ENCODE data around the gene PRR16.

PRR16 gene

GRCh38 chr5:120504057-120504456 is 40.0 kb downstream of the PRR16 start:
- no peak overlapping the region for H3K27ac ChIP-seq (replicated peaks)
- TF ChIP-seq REST (IDR thresholded peaks at IDR 0.05; ENCODE audit: insufficient replicate concordance, low read depth) (no peak), POLR2AphosphoS5 (IDR thresholded peaks at IDR 0.05; ENCODE audit: low read depth) (no peak), SPI1 (IDR thresholded peaks at IDR 0.05; ENCODE audit: borderline replicate concordance, low read depth) (no peak), CTCF (IDR thresholded peaks at IDR 0.05; ENCODE audit: insufficient read depth, low read length) (no peak), GABPA (IDR thresholded peaks at IDR 0.05; ENCODE audit: low read depth) (no peak)
- no peaks in the 10 kb centered on the region for H3K27me3 ChIP-seq (ENCODE audit: insufficient read depth, poor library complexity, severe bottlenecking)
- no peak overlapping the region for H3K4me3 ChIP-seq (replicated peaks; ENCODE audit: insufficient read depth, low read length)
- DNase-seq (ENCODE audit: low read depth in 1 of 2, low spot score in 1 of 2) = no peak

- TF ChIP-seq REST (IDR thresholded peaks at IDR 0.05; ENCODE audit: insufficient replicate concordance, low read depth) (no peak), POLR2AphosphoS5 (IDR thresholded peaks at IDR 0.05; ENCODE audit: low read depth) (no peak), SPI1 (IDR thresholded peaks at IDR 0.05; ENCODE audit: borderline replicate concordance, low read depth) (no peak), GABPA (IDR thresholded peaks at IDR 0.05; ENCODE audit: low read depth) (no peak), CTCF (IDR thresholded peaks at IDR 0.05; ENCODE audit: insufficient read depth, low read length) (no peak)
- Histone ChIP-seq H3K4me3 (replicated peaks; ENCODE audit: insufficient read depth, low read length) (no peak overlapping the region), H3K27me3 (ENCODE audit: insufficient read depth, poor library complexity, severe bottlenecking) (no peaks in the 10 kb centered on the region), H3K27ac (replicated peaks) (no peak overlapping the region)
- no peak for DNase-seq (ENCODE audit: low read depth in 1 of 2, low spot score in 1 of 2)
Observed at GRCh38 chr5:120507197-120507596, 43.1 kb downstream of the PRR16 start.

GRCh38 chr5:120507800-120508463 is 43.8 kb downstream of the PRR16 start:
- no peak for DNase-seq (ENCODE audit: low read depth in 1 of 2, low spot score in 1 of 2)
- no peak overlapping the region for H3K4me3 ChIP-seq (replicated peaks; ENCODE audit: insufficient read depth, low read length)
- TF ChIP-seq GABPA (IDR thresholded peaks at IDR 0.05; ENCODE audit: low read depth) (no peak), POLR2AphosphoS5 (IDR thresholded peaks at IDR 0.05; ENCODE audit: low read depth) (no peak)
- H3K27ac ChIP-seq (replicated peaks) = no peak overlapping the region
- H3K27me3 ChIP-seq (ENCODE audit: insufficient read depth, poor library complexity, severe bottlenecking) = no peaks in the 10 kb centered on the region

GRCh38 chr5:120509053-120509452 is 45.0 kb downstream of the PRR16 start:
- TF ChIP-seq REST (IDR thresholded peaks at IDR 0.05; ENCODE audit: insufficient replicate concordance, low read depth) (no peak), POLR2AphosphoS5 (IDR thresholded peaks at IDR 0.05; ENCODE audit: low read depth) (no peak), GABPA (IDR thresholded peaks at IDR 0.05; ENCODE audit: low read depth) (no peak), CTCF (IDR thresholded peaks at IDR 0.05; ENCODE audit: insufficient read depth, low read length) (no peak), SPI1 (IDR thresholded peaks at IDR 0.05; ENCODE audit: borderline replicate concordance, low read depth) (no peak)
- Histone ChIP-seq H3K27me3 (ENCODE audit: insufficient read depth, poor library complexity, severe bottlenecking) (no peaks in the 10 kb centered on the region), H3K27ac (replicated peaks) (no peak overlapping the region), H3K4me3 (replicated peaks; ENCODE audit: insufficient read depth, low read length) (no peak overlapping the region)
- DNase-seq (ENCODE audit: low read depth in 1 of 2, low spot score in 1 of 2) = no peak
